Thyroid gland (tissue), 4 donors: ENCODE data around the gene CX3CR1.

Experiments
- POLR2A ChIP-seq, 2 donors: fragments of 450-650 bp; IDR thresholded peaks; one replicate each; pipeline ENCODE4 v1.6.1; 2017; ENCODE audit warnings: antibody characterized with exemption in 2 of 2, mild to moderate bottlenecking in 2 of 2, moderate library complexity in 1 of 2
- TF ChIP-seq, protein P1 (sequence below), 6 experiments: fragments of 200-600 bp in 3 of 6; fragments of 450-650 bp in 3 of 6; sonication (generic) in 3 of 6; IDR thresholded peaks; one replicate each; pipeline ENCODE4 v1.5.1; 2016 to 2019; ENCODE audit warnings: antibody characterized with exemption in 6 of 6, mild to moderate bottlenecking in 2 of 6, inconsistent platforms in 1 of 6, moderate library complexity in 1 of 6

DNA sequence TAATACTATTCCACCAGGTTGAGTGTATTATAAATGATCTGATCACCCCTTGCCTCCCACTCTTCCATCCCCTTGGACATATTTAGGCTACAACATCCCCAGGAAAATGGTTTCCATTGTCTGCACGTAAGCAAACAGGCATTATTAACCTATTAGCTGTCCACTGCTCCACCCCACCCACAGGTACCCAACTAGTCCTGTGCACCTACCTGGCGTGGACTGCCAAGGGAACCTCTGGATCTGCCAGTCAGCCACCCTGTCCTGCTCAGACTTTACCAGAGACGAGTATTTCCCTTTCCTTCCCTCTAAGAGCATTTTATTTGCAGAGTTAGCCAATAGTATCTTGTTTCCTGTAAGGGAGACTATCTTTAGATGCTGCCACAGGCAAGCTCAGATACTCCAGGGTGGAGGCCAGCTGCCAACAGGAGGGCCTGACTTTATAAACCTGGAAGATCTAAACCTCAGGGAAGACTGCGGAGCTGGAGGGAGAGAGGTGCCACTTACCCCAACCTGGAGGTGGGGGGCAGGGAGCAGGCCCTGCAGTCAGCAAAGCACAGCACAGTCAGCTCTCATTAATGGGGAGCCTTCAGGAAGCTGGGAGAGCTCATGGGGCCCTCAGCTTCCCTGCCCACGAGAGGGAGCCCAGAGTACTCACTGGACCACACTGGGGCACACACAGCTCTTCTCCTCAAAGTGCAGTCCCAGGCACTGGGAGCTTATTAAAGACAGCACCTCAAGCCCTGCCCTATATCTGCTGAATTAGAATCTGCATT, at the start of gene CX3CR1:
- TF ChIP-seq, protein P1, sequence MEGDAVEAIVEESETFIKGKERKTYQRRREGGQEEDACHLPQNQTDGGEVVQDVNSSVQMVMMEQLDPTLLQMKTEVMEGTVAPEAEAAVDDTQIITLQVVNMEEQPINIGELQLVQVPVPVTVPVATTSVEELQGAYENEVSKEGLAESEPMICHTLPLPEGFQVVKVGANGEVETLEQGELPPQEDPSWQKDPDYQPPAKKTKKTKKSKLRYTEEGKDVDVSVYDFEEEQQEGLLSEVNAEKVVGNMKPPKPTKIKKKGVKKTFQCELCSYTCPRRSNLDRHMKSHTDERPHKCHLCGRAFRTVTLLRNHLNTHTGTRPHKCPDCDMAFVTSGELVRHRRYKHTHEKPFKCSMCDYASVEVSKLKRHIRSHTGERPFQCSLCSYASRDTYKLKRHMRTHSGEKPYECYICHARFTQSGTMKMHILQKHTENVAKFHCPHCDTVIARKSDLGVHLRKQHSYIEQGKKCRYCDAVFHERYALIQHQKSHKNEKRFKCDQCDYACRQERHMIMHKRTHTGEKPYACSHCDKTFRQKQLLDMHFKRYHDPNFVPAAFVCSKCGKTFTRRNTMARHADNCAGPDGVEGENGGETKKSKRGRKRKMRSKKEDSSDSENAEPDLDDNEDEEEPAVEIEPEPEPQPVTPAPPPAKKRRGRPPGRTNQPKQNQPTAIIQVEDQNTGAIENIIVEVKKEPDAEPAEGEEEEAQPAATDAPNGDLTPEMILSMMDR (IDR thresholded peaks at IDR 0.05), result no peak
- TF ChIP-seq POLR2A (IDR thresholded peaks at IDR 0.05), result no peak
